ENCODE measurements around the gene AMPD1. TPM values are rescaled to one million over a fixed set of nuclear protein-coding genes. Genes with fewer than 3 reads are reported as not detected.

Gene AMPD1
- total RNA-seq, 2 donors from 2014 or later: 0.23 to 0.40 TPM

- Histone ChIP-seq H3K4me1 (replicated peaks) (no peaks in the 10 kb centered on the region), H3K9me3 (no peaks in the 10 kb centered on the region), H3K27ac (no peak overlapping the region), H3K27me3 (replicated peaks; ENCODE audit: insufficient read depth) (no peaks in the 10 kb centered on the region), H3K4me3 (no peak overlapping the region), H3K36me3 (peaks cover 0 to 8% of the 10 kb centered on the region in 2 donors)
- intact Hi-C loops (cut with DNase I): no loop called here
- no peak for DNase-seq (ENCODE audit: low spot score)
- TF ChIP-seq POLR2AphosphoS5 (IDR thresholded peaks at IDR 0.05): no peak
- TF ChIP-seq POLR2A (IDR thresholded peaks at IDR 0.05): no peak
- no peak for TF ChIP-seq CTCF (IDR thresholded peaks at IDR 0.05)
- WGBS: 81% methylated on average over 1 of the region's 1 CpG
Observed at GRCh38 chr1:114735479-114735878, 40.1 kb upstream of the AMPD1 start.

- Histone ChIP-seq H3K36me3 (peaks cover 0 to 8% of the 10 kb centered on the region in 2 donors), H3K4me3 (no peak overlapping the region), H3K4me1 (replicated peaks) (no peaks in the 10 kb centered on the region), H3K27ac (no peak overlapping the region), H3K9me3 (no peaks in the 10 kb centered on the region), H3K27me3 (replicated peaks; ENCODE audit: insufficient read depth) (no peaks in the 10 kb centered on the region)
- WGBS: 97% methylated on average over 1 of the region's 1 CpG
- TF ChIP-seq POLR2AphosphoS5 (IDR thresholded peaks at IDR 0.05) (no peak), CTCF (IDR thresholded peaks at IDR 0.05) (no peak), POLR2A (IDR thresholded peaks at IDR 0.05) (no peak)
- intact Hi-C loops (cut with DNase I): no loop called here
- DNase-seq (ENCODE audit: low spot score): no peak
Observed at GRCh38 chr1:114729782-114730181, 34.4 kb upstream of the AMPD1 start.

GRCh38 chr1:114728553-114728952 lies 33.2 kb upstream of the AMPD1 start:
- no peak for TF ChIP-seq POLR2AphosphoS5 (IDR thresholded peaks at IDR 0.05)
- no peak for TF ChIP-seq POLR2A (IDR thresholded peaks at IDR 0.05)
- TF ChIP-seq CTCF (IDR thresholded peaks at IDR 0.05): no peak

GRCh38 chr1:114725230-114725629 lies 29.9 kb upstream of the AMPD1 start:
- H3K9me3 ChIP-seq: no peaks in the 10 kb centered on the region

More at GRCh38 chr1:114728553-114728952, 33.2 kb upstream of the AMPD1 start:
- intact Hi-C loops (cut with DNase I): no loop called here
- Histone ChIP-seq H3K9me3 (no peaks in the 10 kb centered on the region), H3K4me1 (replicated peaks) (no peaks in the 10 kb centered on the region), H3K4me3 (no peak overlapping the region), H3K36me3 (peaks cover 5 to 6% of the 10 kb centered on the region in 2 donors), H3K27ac (no peak overlapping the region), H3K27me3 (replicated peaks; ENCODE audit: insufficient read depth) (no peaks in the 10 kb centered on the region)
- WGBS: 93% methylated on average over 2 of the region's 2 CpGs
- DNase-seq (ENCODE audit: low spot score): no peak

More at GRCh38 chr1:114725230-114725629, 29.9 kb upstream of the AMPD1 start:
- no peak for TF ChIP-seq CTCF (IDR thresholded peaks at IDR 0.05)
- TF ChIP-seq POLR2AphosphoS5 (IDR thresholded peaks at IDR 0.05): no peak
- no peak for TF ChIP-seq POLR2A (IDR thresholded peaks at IDR 0.05)
- intact Hi-C loops (cut with DNase I): no loop called here
- 76% methylated on average over 1 of the region's 1 CpG for WGBS
- Histone ChIP-seq H3K36me3 (peaks cover 5 to 18% of the 10 kb centered on the region in 2 donors), H3K27me3 (replicated peaks; ENCODE audit: insufficient read depth) (no peaks in the 10 kb centered on the region), H3K4me1 (replicated peaks) (no peaks in the 10 kb centered on the region), H3K27ac (no peak overlapping the region), H3K4me3 (no peak overlapping the region)
- no peak for DNase-seq (ENCODE audit: low spot score)
